ENCODE measurements around the gene TFAP2D.

The TFAP2D gene

GRCh38 chr6:50819466-50819903, 106.2 kb downstream of the TFAP2D start:
- no peak for DNase-seq (ENCODE audit: low spot score)

DNA sequence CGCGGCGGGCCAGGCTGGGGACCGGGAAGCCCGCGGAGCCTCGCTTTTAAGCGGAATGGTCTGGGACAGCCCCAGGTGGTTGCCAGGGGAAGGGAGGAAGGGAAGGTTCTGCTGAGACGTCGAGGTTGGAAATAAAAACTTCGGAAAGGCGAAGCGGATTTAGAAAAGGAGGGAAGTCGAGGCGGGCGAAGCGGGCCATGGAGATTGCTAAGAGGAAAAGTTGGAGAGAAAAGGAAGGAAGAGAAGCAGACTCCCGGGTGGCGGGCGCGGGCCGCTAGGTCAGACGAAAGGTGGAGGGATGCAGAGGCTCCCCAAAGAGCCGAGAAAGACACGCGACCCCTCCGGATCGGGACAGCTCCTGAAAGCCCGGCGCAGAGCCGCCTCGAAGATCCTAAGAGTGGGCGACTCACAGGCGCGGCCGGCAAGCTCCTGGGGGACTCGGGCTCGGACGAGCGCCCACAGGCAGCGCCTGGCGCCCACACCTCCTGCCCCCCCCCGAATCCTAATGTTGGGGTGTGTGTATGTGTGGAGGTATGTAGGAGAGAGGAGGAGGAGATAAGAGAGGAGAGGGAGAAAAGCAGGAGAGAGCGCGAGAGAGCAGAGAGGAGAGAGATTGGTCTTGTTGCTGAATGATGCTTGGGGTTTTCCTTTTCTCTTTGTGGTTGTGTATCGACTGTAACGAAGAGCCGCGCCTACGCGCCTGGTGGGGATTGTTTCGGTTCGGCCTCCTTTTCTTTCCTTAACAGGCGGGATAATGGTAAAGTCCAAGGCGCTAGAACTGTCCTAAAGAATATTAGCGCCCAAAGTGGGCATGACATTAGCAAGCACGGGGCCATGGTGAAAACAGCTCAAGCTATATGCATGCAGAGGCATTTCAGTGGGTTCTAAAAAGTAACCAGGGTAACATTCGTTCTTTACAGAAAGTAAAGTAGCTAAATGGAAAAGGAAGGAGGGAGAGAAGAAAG, 106.9 kb downstream of the TFAP2D start:
- DNase-seq (ENCODE audit: low spot score): no peak

- no peak for DNase-seq (ENCODE audit: low spot score)
These were observed 107.5 kb downstream of the TFAP2D start for GRCh38 chr6:50820869-50821264.

GRCh38 chr6:50821441-50822077, 108.2 kb downstream of the TFAP2D start:
- no peak for DNase-seq (ENCODE audit: low spot score)

DNA sequence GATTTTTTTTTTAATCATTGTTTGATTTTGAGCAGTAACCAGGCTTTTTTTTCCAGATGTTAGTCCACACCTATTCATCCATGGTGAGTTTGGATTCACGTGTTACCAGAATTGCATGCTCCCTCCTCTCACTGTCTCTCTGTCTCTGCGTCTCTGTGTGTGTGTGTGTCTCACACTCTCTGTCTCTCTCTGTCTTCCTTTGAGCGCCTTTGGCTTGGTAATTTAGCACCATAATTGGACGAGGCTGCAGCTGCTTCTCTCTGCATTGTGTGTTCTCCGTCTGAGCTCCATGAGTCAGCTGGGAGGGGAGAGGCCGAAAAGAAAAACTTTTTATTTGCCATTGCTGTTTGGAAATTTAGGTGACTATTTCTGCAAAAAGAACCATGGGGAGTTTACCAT, 108.8 kb downstream of the TFAP2D start:
- DNase-seq (ENCODE audit: low spot score): no peak

Data from hepatic stellate cell (primary cell).